Transverse colon (tissue), 3 donors: ENCODE results near the gene TSPAN9.

Experiments
- EP300 ChIP-seq: sonication (generic); formaldehyde crosslinking; IDR thresholded peaks from one replicate; pipeline ENCODE4 v1.6.1; 2017; ENCODE audit warnings: antibody characterized with exemption, low read depth
- POLR2A ChIP-seq: fragments of 450-650 bp; IDR thresholded peaks from one replicate; pipeline ENCODE4 v1.6.1; 2016; ENCODE audit warnings: antibody characterized with exemption, mild to moderate bottlenecking, moderate library complexity
- TF ChIP-seq, protein P1 (sequence below), 5 experiments: fragments of 200-600 bp in 3 of 5; fragments of 450-650 bp in 2 of 5; sonication (generic) in 3 of 5; IDR thresholded peaks; 1 replicate in 2 of 5; 2 replicates in 3 of 5; pipeline ENCODE4 v1.5.1; 2016 to 2017; ENCODE audit warnings: antibody characterized with exemption in 5 of 5, inconsistent platforms in 3 of 5, mild to moderate bottlenecking in 2 of 5, moderate library complexity in 1 of 5

- TF ChIP-seq, protein P1, sequence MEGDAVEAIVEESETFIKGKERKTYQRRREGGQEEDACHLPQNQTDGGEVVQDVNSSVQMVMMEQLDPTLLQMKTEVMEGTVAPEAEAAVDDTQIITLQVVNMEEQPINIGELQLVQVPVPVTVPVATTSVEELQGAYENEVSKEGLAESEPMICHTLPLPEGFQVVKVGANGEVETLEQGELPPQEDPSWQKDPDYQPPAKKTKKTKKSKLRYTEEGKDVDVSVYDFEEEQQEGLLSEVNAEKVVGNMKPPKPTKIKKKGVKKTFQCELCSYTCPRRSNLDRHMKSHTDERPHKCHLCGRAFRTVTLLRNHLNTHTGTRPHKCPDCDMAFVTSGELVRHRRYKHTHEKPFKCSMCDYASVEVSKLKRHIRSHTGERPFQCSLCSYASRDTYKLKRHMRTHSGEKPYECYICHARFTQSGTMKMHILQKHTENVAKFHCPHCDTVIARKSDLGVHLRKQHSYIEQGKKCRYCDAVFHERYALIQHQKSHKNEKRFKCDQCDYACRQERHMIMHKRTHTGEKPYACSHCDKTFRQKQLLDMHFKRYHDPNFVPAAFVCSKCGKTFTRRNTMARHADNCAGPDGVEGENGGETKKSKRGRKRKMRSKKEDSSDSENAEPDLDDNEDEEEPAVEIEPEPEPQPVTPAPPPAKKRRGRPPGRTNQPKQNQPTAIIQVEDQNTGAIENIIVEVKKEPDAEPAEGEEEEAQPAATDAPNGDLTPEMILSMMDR (IDR thresholded peaks at IDR 0.05) = peak; percentile 42 to 67 (median 59)
- TF ChIP-seq EP300 (no peak), POLR2A (no peak)
These were observed 35.5 kb upstream of the TSPAN9 start for GRCh38 chr12:3041558-3042164.
